Keratinocyte (primary cell): ENCODE measurements around the gene RAMP1. TPM values are rescaled to one million over a fixed set of nuclear protein-coding genes. Genes with fewer than 3 reads are reported as not detected.

Experiments
- DNase-seq: peaks from one replicate; pipeline ENCODE4 v3.0.0-alpha.2; 2011; ENCODE audit warnings: low read depth, missing footprints, low spot score
- FAIRE-seq: peaks from 2 replicates; lab custom pipeline; 2011; peaks lifted over from hg19 to GRCh38; lab: Jason Lieb, UNC
- H2AFZ ChIP-seq: 2 replicates; pipeline ENCODE4 v1.6.0; 2012; ENCODE audit warnings: low read length, control low read depth, inconsistent platforms; ENCODE audit not compliant: control insufficient read depth
- H3K27ac ChIP-seq: 2 replicates; pipeline ENCODE4 v1.5.1; 2011; ENCODE audit warnings: low read length; ENCODE audit not compliant: control insufficient read depth, insufficient read depth
- H3K27me3 ChIP-seq: 3 replicates; pipeline ENCODE4 v1.6.0; 2011; ENCODE audit warnings: low read length; ENCODE audit not compliant: control insufficient read depth, insufficient read depth; ENCODE audit errors: extremely low read depth
- H3K36me3 ChIP-seq, 2 experiments: 2 replicates in 1 of 2; 3 replicates in 1 of 2; pipeline ENCODE4 v1.5.1; 2011; ENCODE audit warnings: low read length in 2 of 2, mild to moderate bottlenecking in 1 of 2; ENCODE audit not compliant: control insufficient read depth in 2 of 2, insufficient read depth in 2 of 2; ENCODE audit errors: extremely low read depth in 1 of 2
- H3K4me1 ChIP-seq: 3 replicates; pipeline ENCODE4 v1.5.1; 2011; ENCODE audit warnings: low read length; ENCODE audit not compliant: control insufficient read depth, insufficient read depth; ENCODE audit errors: extremely low read depth
- H3K4me2 ChIP-seq: 3 replicates; pipeline ENCODE4 v1.6.0; 2011; ENCODE audit warnings: low read depth, low read length; ENCODE audit not compliant: control insufficient read depth, insufficient read depth; ENCODE audit errors: extremely low read depth
- H3K4me3 ChIP-seq, 3 experiments: fragments of 200-600 bp in 1 of 3; sonication (generic) in 1 of 3; 2 replicates in 2 of 3; 3 replicates in 1 of 3; pipeline ENCODE4 v1.5.1; 2011 to 2016; ENCODE audit warnings: low read length in 3 of 3, mild to moderate bottlenecking in 3 of 3, control low read depth in 2 of 3, inconsistent platforms in 1 of 3, low read depth in 1 of 3, mixed read lengths in 1 of 3, mixed run types in 1 of 3, moderate library complexity in 1 of 3; ENCODE audit not compliant: control insufficient read depth in 2 of 3, insufficient read depth in 2 of 3; ENCODE audit errors: extremely low read depth in 1 of 3
- H3K79me2 ChIP-seq: 2 replicates; pipeline ENCODE4 v1.6.0; 2012; ENCODE audit warnings: low read length; ENCODE audit not compliant: control insufficient read depth, insufficient read depth
- H3K9ac ChIP-seq: 3 replicates; pipeline ENCODE4 v1.6.0; 2011; ENCODE audit warnings: low read length; ENCODE audit not compliant: control insufficient read depth, insufficient read depth; ENCODE audit errors: extremely low read depth
- H3K9me1 ChIP-seq: 3 replicates; pipeline ENCODE4 v1.6.0; 2011; ENCODE audit warnings: low read length; ENCODE audit not compliant: control insufficient read depth, insufficient read depth; ENCODE audit errors: extremely low read depth
- H3K9me3 ChIP-seq: 2 replicates; pipeline ENCODE4 v1.5.1; 2012; ENCODE audit warnings: low read depth, low read length; ENCODE audit not compliant: control insufficient read depth
- H4K20me1 ChIP-seq: 3 replicates; pipeline ENCODE4 v1.6.0; 2011; ENCODE audit warnings: low read length; ENCODE audit not compliant: control insufficient read depth, insufficient read depth; ENCODE audit errors: extremely low read depth
- CTCF ChIP-seq, 3 experiments: IDR thresholded peaks in 1 of 3; conservative IDR thresholded peaks in 1 of 3; optimal IDR thresholded peaks in 1 of 3; 2 replicates in 2 of 3; 3 replicates in 1 of 3; pipeline versions ENCODE3 to v1.5.1; 2011; ENCODE audit warnings: low read length in 3 of 3, mild to moderate bottlenecking in 3 of 3, moderate library complexity in 2 of 3, control low read depth in 1 of 3, inconsistent platforms in 1 of 3; ENCODE audit not compliant: insufficient read depth in 2 of 3; ENCODE audit errors: extremely low read depth in 1 of 3
- EZH2 ChIP-seq: IDR thresholded peaks from one replicate; pipeline ENCODE4 v1.6.1; 2012; ENCODE audit warnings: inconsistent platforms, mild to moderate bottlenecking, low read length, moderate library complexity
- dilution Hi-C: fragments of 300-500 bp; cut with MboI; formaldehyde crosslinking; loops from one replicate; pipeline ENCODE4 v1.7.0; 2020; ENCODE audit warnings: low sequenced_read_pairs; ENCODE audit not compliant: extremely low pct_ligation_motif_present
- polyA plus RNA-seq, 5 experiments: library from polyadenylated mRNA; depleted of rRNA in 3 of 5; stranded (reverse) in 3 of 5; stranded (forward) in 1 of 5; unstranded in 1 of 5; fragments of >200 nt; gene quantifications; 1 replicate in 1 of 5; 2 replicates in 3 of 5; 3 replicates in 1 of 5; pipeline versions ENCODE4 v1.2.1 to v1.2.3, GENCODE V29; 2011 to 2012; ENCODE audit warnings: missing spikeins in 2 of 5, low read depth in 1 of 5, low replicate concordance in 1 of 5

RAMP1 gene
- polyA plus RNA-seq, 1 donor (not counting 4 experiments of a cell fraction or from before 2014, with no cell fraction given), result 0.69 TPM

GRCh38 chr2:237864444-237864931 is 5.1 kb downstream of the RAMP1 start:
- DNase-seq (no peak), FAIRE-seq (no peak)
- TF ChIP-seq CTCF (optimal IDR thresholded peaks at IDR 0.05 in 1 of 3, IDR thresholded peaks at IDR 0.05 in 1 of 3, conservative IDR thresholded peaks at IDR 0.05 in 1 of 3; ENCODE audit: extremely low read depth in 1 of 3, insufficient read depth in 2 of 3, low read length in 3 of 3), result no peak
- no peaks in the 10 kb centered on the region for H3K27me3 ChIP-seq
- H3K36me3 ChIP-seq, result no peaks in the 10 kb centered on the region
- no peaks in the 10 kb centered on the region for H4K20me1 ChIP-seq
- H3K9ac ChIP-seq, result peak overlapping the region; percentile 4
- dilution Hi-C loops, result no loop called here
- H3K9me1 ChIP-seq, result peaks cover 4% of the 10 kb centered on the region
- H3K4me2 ChIP-seq, result peak overlapping the region; percentile 33
- peaks cover 27% of the 10 kb centered on the region for H3K4me1 ChIP-seq
- H2AFZ ChIP-seq, result no peak overlapping the region
- no peaks in the 10 kb centered on the region for H3K79me2 ChIP-seq
- H3K4me3 ChIP-seq, result no peak overlapping the region
- peak overlapping the region; percentile 72 for H3K27ac ChIP-seq
- no peaks in the 10 kb centered on the region for H3K9me3 ChIP-seq

- peak overlapping the region; percentile 72 for H3K27ac ChIP-seq
- TF ChIP-seq EZH2 (no peak), CTCF (optimal IDR thresholded peaks at IDR 0.05 in 1 of 3, IDR thresholded peaks at IDR 0.05 in 1 of 3, conservative IDR thresholded peaks at IDR 0.05 in 1 of 3; ENCODE audit: extremely low read depth in 1 of 3, insufficient read depth in 2 of 3, low read length in 3 of 3) (no peak)
- peak overlapping the region; percentile 57 for H3K9ac ChIP-seq
- FAIRE-seq (peak; percentile 96), DNase-seq (peak; percentile 38)
- no peaks in the 10 kb centered on the region for H3K36me3 ChIP-seq
- no peak overlapping the region for H3K4me3 ChIP-seq
- H3K27me3 ChIP-seq, result no peaks in the 10 kb centered on the region
- H3K4me2 ChIP-seq, result peak overlapping the region; percentile 45
- no peaks in the 10 kb centered on the region for H4K20me1 ChIP-seq
- H3K79me2 ChIP-seq, result no peaks in the 10 kb centered on the region
- dilution Hi-C loops, result no loop called here
- peaks cover 4% of the 10 kb centered on the region for H3K9me1 ChIP-seq
- no peaks in the 10 kb centered on the region for H3K9me3 ChIP-seq
- peak overlapping the region; percentile 56 for H2AFZ ChIP-seq
- H3K4me1 ChIP-seq, result peaks cover 25% of the 10 kb centered on the region
These were observed 5.7 kb downstream of the RAMP1 start for GRCh38 chr2:237864940-237865622.
